ENCODE data around the gene STC2. TPM values are rescaled to one million over a fixed set of nuclear protein-coding genes. Genes with fewer than 3 reads are reported as not detected.

Gene STC2
- total and polyA plus RNA-seq, 2 of the 4 experiments (the other 2 are of a cell fraction), result 87.5 to 270 TPM

DNA sequence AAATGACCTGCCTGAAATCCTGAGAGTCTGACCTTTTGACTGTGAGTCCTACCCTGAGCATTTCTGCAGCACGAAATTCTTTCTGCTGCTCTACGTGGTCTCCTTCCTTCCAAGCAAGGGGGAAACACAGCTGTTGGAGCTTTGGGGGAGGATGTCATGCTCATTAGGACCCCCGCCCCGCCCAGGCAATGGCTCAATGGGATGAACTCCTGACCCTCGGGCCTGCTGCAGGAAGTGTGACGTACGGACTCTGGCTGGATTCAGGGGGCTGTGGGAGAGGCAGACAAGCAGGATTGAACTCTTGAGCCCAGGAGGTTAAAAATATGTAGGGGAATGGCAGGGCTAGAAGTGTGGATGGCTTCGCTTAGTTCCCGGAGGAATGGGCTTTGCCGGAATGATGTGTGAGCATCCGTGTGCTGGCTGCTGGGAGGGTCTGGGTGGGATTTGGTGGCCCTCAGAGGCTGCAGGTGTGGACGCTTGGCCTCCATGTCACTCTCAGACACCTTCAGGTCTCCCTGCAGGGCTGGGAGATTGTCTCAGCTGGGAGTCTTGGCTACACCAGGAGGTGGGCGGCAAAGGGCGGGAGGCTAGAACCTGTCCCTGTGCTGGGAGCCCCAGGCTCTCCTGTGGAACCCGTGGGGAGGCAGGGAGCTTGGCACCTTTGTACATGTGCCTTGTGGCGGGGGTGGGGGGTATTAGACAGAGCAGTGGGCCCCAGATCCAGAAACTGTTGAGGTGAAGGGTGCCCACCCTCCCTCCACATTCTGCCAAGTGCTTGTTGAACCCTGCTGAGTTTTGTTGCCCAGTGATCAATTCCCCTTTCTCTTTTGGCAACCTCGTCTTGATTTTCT is 26.3 kb downstream of the STC2 start:
- Histone ChIP-seq H3K27ac (ENCODE audit: insufficient read depth, low read length) (no peak overlapping the region), H2AFZ (replicated peaks; ENCODE audit: low read length, poor library complexity) (peak overlapping the region; percentile 84), H3K4ac (ENCODE audit: low read depth, low read length) (peak overlapping the region; percentile 39), H3K23ac (ENCODE audit: low read depth, low read length) (no peak overlapping the region), H3K36me3 (ENCODE audit: control insufficient read depth, insufficient read depth, low read length) (no peaks in the 10 kb centered on the region), H2AK9ac (replicated peaks; ENCODE audit: low read depth, low read length, poor library complexity) (peak overlapping the region; percentile 84), H3K79me1 (ENCODE audit: low read depth in 1 of 2, low read length in 2 of 2) (no peaks in the 10 kb centered on the region), H3K4me1 (ENCODE audit: control insufficient read depth, insufficient read depth, low read length) (peaks cover 16% of the 10 kb centered on the region), H4K8ac (ENCODE audit: low read depth in 2 of 2, low read length in 2 of 2) (peak overlapping the region in 1 of 2 experiments; percentile 26; a peak in 1 of 4 replicates), H2AK5ac (ENCODE audit: low read depth, low read length) (peak overlapping the region; percentile 47), H2BK20ac (ENCODE audit: low read depth, low read length) (peak overlapping the region; percentile 43), H3K9ac (ENCODE audit: low read depth, low read length) (no peak overlapping the region), H3K27me3 (ENCODE audit: control insufficient read depth, insufficient read depth, low read length) (no peaks in the 10 kb centered on the region), H3K14ac (replicated peaks; ENCODE audit: low read depth, low read length) (0 out of 2 replicates have a peak overlapping the region, but pooled peaks have one; percentile 22), H4K20me1 (ENCODE audit: insufficient read depth, low read length) (peaks cover 3% of the 10 kb centered on the region; the same call in 1 of the 2 replicates), H4K5ac (ENCODE audit: low read depth, low read length) (peak overlapping the region; percentile 17; the same call in 1 of the 2 replicates), H3K4me2 (ENCODE audit: low read depth, low read length) (no peak overlapping the region), H3K9me1 (ENCODE audit: insufficient read depth, low read length) (peaks cover 7% of the 10 kb centered on the region; the same call in 1 of the 2 replicates), H2BK120ac (ENCODE audit: low read depth, low read length) (peak overlapping the region; percentile 70), H2BK5ac (ENCODE audit: low read depth, low read length, poor library complexity, severe bottlenecking) (no peak overlapping the region), H4K91ac (ENCODE audit: insufficient read depth, low read depth, low read length) (peak overlapping the region; percentile 18), H2BK15ac (ENCODE audit: low read depth, low read length) (peak overlapping the region; percentile 48; the same call in 1 of the 3 replicates), H3K56ac (ENCODE audit: extremely low read depth, insufficient read depth, low read length) (no peak overlapping the region), H3K18ac (ENCODE audit: low read depth, low read length) (no peak overlapping the region), H3K9me3 (ENCODE audit: control insufficient read depth, insufficient read depth, low read length) (no peaks in the 10 kb centered on the region), H3K4me3 (ENCODE audit: insufficient read depth, low read depth, low read length) (no peak overlapping the region)
- WGBS, 2 experiments (ENCODE audit: extremely low coverage in 2 of 2, insufficient read length in 1 of 2), result 30% methylated on average over 6 of the region's 17 CpGs; no CpG with 5 or more reads in 1 of the 2 experiments
- no TSS peak for BruUV-seq (replicated peaks)
- no peak for TF ChIP-seq MAFK (IDR thresholded peaks at IDR 0.05; ENCODE audit: low read depth, low read length)
- TF ChIP-seq MAZ (IDR thresholded peaks at IDR 0.05; ENCODE audit: borderline replicate concordance, low read depth, low read length), result no peak
- TF ChIP-seq NFE2L2 (IDR thresholded peaks at IDR 0.05; ENCODE audit: low read depth, low read length), result no peak
- TF ChIP-seq RAD21 (IDR thresholded peaks at IDR 0.05; ENCODE audit: low read length), result no peak
- no peak for TF ChIP-seq SMC3 (IDR thresholded peaks at IDR 0.05; ENCODE audit: low read depth, low read length)
- no peak for TF ChIP-seq CEBPB (IDR thresholded peaks at IDR 0.05; ENCODE audit: low read depth, low read length)
- TF ChIP-seq RCOR1 (IDR thresholded peaks at IDR 0.05; ENCODE audit: insufficient replicate concordance, low read length), result no peak
- TF ChIP-seq, protein P1, sequence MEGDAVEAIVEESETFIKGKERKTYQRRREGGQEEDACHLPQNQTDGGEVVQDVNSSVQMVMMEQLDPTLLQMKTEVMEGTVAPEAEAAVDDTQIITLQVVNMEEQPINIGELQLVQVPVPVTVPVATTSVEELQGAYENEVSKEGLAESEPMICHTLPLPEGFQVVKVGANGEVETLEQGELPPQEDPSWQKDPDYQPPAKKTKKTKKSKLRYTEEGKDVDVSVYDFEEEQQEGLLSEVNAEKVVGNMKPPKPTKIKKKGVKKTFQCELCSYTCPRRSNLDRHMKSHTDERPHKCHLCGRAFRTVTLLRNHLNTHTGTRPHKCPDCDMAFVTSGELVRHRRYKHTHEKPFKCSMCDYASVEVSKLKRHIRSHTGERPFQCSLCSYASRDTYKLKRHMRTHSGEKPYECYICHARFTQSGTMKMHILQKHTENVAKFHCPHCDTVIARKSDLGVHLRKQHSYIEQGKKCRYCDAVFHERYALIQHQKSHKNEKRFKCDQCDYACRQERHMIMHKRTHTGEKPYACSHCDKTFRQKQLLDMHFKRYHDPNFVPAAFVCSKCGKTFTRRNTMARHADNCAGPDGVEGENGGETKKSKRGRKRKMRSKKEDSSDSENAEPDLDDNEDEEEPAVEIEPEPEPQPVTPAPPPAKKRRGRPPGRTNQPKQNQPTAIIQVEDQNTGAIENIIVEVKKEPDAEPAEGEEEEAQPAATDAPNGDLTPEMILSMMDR (conservative IDR thresholded peaks at IDR 0.05; ENCODE audit: low read depth, low read length), result no peak
- TF ChIP-seq MXI1 (IDR thresholded peaks at IDR 0.05; ENCODE audit: borderline replicate concordance, low read depth, low read length), result no peak
- TF ChIP-seq, protein P2, sequence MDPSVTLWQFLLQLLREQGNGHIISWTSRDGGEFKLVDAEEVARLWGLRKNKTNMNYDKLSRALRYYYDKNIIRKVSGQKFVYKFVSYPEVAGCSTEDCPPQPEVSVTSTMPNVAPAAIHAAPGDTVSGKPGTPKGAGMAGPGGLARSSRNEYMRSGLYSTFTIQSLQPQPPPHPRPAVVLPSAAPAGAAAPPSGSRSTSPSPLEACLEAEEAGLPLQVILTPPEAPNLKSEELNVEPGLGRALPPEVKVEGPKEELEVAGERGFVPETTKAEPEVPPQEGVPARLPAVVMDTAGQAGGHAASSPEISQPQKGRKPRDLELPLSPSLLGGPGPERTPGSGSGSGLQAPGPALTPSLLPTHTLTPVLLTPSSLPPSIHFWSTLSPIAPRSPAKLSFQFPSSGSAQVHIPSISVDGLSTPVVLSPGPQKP (IDR thresholded peaks at IDR 0.05; ENCODE audit: borderline replicate concordance, low read depth, low read length), result no peak
- ChIA-PET POLR2A (ENCODE audit: unreplicated experiment) (interaction anchor here (1.2 kb wide), 1 partner anchor 10 kb away, joined by 3 read pairs; no protein-coding TSS in a partner anchor), CTCF (interaction anchor here (1.2 kb wide), 1 partner anchor 9 kb away, joined by 3 read pairs; no protein-coding TSS in a partner anchor)
- DNase-seq, result no peak
- intact Hi-C loops (cut with micrococcal nuclease) (no loop called here), dilution Hi-C loops (cut with HindIII; ENCODE audit: low sequenced_read_pairs, unreplicated experiment) (no loop called here), in situ Hi-C loops (cut with MboI; ENCODE audit: low sequenced_read_pairs) (no loop called here)
- peak; percentile 25 for ATAC-seq (ENCODE audit: low read depth)

All from IMR-90 (cell line).